ENCODE results near the gene ATG9A.

ATG9A gene

DNA sequence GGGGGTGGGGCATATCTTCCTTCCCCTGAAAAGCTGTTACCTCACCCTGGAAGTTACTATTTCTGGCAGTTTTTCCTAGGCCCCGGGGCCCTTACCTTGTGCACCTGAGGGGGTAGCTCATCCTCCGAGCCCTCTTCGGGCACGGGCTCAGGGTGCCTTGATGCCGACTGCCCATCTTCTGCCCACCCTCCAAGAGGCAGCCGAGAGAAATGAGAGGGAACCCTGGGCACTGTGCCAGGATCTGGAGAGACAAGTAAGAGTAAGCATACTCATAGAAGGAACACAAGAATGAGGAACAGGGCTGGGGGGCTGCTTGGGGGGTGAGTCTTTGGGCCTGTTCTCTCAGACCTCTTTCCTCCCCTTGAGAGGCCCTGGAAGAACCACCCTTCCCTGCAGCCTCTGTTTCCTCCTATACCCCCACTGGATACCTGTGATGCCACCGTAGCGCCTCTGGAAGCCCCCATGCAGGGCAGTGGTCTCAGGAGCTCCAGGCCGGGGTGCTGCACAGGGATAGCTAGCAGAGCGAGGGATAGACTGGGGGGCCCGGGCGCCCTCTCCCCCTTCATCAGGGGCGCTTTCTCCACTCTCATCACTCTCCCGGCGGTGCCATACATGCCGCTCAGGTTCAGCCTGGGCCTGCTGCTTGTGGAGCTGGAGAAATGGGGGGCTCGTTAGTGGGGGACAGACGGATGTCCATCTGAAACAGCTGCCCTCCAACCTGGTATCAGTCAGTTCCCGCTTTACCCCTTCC is 8.6 kb downstream of the ATG9A start:
- no peak for DNase-seq (ENCODE audit: low read depth, low spot score)

GRCh38 chr2:219219784-219220532 is 9.5 kb downstream of the ATG9A start:
- DNase-seq (ENCODE audit: low read depth, low spot score) = no peak

- peak; percentile 83 for DNase-seq (ENCODE audit: low read depth, low spot score)
Measured at GRCh38 chr2:219218732-219219701, 10.4 kb downstream of the ATG9A start, which contains the start of gene ABCB6. Gene ABCB6, minus strand, starts transcription at chr2:219218958. Its CDS starts 285 bp downstream, at chr2:219218673.

DNA sequence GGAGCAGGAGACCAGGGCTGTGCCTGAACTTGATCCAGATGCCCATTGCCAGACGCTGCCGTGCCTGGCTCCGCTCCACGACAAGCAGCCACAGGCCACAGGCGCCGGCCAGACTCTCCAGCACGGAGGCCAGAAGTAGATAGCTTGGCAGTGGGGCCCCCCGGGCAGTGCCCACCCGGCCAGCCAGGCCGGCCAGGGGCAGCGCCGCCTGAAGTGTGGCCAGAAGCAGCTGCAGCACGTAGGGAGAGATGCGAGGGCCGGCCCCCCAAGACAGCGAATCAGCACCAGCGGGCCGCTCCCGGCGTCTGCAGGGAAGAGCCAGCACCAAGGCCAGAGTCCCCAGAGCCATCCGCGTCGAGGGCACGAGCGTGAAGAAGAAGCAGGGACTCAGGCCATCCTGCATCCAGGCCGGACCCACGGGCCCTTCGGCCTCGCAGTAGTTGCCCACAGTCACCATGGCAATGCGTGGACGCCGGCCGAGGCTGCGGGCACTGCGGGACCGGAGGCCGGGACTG is 11.2 kb downstream of the ATG9A start:
- no peak for DNase-seq (ENCODE audit: low read depth, low spot score)

GRCh38 chr2:219216535-219216915 is 12.9 kb downstream of the ATG9A start:
- no peak for DNase-seq (ENCODE audit: low read depth, low spot score)

DNA sequence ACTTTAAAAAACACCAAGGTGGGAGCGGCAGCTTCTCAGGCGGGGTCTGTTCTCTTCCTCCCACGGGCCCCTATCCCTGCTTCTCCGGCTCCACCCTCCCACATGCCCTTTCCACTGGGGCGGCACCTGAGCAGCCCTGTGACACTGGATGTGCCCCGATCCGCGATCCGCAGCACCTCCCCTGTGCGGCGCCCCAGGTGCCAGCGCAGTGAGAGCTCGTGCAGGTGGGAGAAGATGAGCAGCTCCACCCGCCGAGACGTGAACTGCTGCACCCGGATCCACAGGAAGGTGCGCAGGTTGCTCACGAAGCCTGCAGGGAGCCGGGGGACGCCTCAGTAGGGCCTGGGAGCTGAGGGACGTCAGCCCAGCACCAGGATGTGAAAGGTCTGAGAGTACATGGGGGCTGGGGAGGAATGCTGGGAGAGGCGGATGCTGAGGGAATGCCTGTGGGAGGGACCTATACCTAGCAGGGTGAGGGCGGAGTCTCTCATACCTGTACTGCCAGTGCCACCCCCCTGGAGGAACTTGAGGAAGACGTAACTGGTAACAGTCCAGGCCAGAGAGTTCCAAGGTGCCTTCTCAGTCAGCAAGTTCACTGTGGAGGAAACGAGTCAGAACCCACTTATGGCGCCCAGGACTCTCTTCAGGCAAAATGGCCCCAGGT is 13.4 kb downstream of the ATG9A start:
- no peak for DNase-seq (ENCODE audit: low read depth, low spot score)

- DNase-seq (ENCODE audit: low read depth, low spot score) = no peak
Measured at GRCh38 chr2:219214786-219215185, 14.7 kb downstream of the ATG9A start.

DNA sequence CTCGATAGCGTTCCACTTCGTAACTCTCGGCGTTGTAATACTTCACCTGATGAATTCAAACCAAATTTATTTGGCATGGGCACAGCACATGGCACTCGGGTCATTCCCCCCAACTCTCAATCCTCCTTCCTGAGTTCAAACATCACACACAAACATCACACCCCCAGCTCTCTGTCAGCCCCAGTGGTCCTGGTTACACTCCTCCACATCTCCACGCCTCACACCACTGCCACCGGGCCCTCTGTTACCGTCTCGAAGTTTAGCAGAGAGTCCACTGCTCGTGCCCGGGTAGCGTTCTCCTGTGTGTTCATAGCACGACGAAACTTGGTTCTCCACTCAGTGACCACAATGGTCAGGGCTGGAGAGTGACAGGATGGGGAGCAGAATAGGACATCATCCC is 15.3 kb downstream of the ATG9A start:
- no peak for DNase-seq (ENCODE audit: low read depth, low spot score)

DNA sequence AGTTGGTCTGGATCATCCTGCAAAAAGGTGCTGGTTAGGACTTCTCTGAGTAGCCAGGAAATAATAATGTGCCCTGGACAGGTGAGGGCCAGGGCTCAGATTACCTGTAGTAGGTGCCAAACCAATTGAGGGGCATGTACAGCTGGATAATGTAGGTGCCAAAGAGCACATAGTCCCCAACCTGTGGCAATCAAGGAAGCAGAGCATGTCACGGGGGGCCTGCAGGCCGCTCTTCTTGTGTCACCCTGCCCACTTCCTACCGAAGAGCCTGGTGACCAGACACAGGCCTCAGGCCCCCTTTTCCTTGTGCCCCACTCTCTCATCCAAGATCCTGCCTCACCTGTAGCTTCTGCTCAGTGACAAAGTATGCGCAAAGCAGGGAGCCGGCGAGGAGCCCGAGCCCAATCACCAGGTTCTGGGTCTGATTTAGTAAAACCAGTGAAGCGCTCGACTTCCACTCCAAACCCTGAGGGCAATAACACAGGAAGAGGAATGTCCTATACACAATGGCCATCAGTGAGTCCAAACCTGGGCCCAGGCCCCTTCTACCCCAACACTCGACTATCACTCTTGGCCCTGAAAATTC is 15.9 kb downstream of the ATG9A start:
- DNase-seq (ENCODE audit: low read depth, low spot score) = no peak

DNA sequence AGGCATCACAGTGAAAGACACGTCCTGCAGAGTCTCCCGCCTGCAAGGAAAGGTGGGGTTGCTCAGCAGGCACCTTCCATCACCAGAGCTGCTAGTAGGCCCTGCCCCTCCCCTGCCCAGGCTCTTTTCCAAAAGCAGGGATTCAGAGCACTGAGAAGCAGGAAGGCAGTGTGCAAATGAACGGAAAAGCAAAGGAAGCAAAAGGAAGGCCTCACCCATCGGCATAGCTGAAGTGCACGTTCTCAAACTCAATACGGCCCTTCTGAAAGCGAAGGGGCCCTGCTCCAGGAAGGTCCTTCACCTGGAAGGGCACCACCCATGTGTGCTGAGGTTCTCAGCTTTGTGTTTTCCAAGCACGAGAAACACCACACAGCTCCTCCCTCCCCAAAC is 16.4 kb downstream of the ATG9A start:
- DNase-seq (ENCODE audit: low read depth, low spot score) = no peak

DNA sequence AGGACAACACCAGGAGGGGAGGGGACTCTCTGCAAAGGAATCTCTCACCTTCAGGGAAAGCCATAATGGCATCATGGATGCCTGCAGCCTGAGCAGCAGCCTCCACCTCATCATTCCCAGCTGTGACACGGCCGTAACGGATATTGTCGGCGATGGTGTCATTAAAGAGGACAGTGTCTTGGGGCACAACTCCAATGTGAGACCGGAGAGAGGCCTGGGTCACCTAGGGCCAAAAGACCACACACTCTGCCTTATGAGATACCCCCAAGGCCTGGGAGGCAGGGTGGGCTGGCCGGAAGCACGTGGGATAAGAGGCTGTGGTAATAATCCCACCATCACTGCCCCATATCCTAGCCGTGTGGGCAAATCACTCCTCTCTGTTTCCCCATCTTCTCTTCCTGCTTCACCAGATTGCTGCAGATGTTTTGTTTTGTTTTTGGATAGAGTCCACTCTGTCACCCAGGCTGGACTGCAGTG is 18.5 kb downstream of the ATG9A start:
- DNase-seq (ENCODE audit: low read depth, low spot score) = no peak

GRCh38 chr2:219210196-219210885 is 19.1 kb downstream of the ATG9A start:
- no peak for DNase-seq (ENCODE audit: low read depth, low spot score)

DNA sequence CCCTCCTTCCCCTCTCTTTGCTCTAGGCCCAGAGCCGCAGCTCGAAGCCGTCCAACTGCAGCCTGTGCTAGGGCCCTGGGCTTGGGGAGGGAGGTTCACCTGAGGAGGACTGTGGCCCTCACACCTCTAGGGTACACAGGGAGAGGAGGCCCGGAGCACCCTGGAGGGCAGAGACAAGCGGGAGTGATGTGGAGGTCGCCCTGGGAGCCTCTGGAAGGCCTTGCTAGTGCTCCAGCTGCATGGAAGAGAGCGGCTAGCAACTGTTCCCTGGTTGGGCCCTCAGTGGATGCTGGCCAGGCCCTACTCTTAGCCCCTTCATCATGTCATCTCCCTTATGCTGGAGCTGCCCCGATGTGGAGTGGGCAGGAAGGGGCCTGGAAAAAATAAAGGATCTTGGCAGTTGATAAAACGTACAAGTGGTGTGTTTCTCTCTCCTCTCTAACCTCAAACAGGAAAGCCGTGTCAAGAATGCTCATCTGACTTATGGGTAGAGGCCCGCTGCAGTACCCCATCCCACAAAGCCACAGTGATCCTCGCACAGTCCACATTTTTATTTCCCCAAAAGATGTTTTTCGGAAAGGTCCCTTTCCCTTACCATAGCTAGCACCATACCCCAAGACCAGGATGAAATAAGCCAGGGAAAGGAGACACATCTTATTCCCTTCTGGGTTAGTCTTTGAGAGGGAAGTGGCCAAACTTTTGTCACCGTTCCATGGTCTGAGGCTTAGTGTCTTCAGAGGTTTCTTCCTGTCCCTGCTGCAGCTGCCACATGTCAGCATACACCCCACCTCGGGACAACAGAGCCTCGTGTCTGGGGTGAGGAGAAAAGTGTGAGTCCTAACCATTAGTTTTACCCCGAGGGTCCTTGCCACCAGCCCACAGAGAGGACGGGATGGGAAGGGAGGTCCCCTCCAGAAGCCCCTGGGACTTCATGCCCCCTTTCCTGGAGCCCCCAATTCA is 19.9 kb downstream of the ATG9A start:
- DNase-seq (ENCODE audit: low read depth, low spot score) = no peak

- no peak for DNase-seq (ENCODE audit: low read depth, low spot score)
Measured at GRCh38 chr2:219207884-219208740, 21.3 kb downstream of the ATG9A start.

- DNase-seq (ENCODE audit: low read depth, low spot score) = no peak
Measured at GRCh38 chr2:219207134-219207883, 22.1 kb downstream of the ATG9A start.

DNA sequence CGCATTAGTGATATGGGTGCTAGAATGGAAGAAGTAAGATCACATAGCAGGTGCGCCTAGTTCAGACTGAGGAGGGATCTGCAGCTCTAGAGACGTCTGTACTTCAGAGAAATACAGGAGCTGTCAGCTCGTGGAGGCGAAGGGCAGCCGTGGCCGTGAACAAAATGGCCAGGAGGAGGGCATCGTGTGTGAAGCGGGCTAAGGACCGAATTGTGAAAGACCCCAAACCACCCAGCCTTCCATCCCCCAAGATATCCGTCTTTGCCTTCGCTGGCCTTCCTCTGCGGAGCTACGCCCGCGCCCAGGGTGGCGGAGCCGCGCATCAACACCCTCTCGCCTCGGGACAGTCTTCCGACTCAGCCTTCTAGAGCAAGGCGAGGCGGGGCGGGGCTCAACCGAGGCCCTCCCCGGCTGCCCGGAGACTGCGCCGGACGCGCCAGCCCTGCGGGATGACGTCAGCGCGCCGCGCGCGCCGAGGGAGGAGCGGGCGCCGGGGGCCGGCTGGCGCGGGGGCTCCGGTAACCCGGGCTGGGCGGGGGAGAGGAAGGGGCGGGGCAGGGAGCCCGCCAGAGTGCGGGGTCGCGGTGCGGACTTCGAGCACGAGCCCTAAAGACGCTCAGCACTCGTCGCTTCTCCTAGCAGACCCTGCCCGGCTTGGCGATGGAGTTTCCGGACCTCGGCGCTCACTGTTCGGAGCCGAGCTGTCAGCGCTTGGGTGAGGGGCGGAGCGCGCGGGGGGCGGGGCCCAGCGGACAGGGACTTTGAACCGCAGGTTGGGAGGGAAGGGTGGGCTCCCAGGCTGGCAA is 22.9 kb downstream of the ATG9A start, which contains the start of gene ZFAND2B:
ZFAND2B (plus strand) TSS at position 455 of the 806 bp plus-strand sequence; CDS start at position 661, 206 bp downstream.
- DNase-seq (ENCODE audit: low read depth, low spot score) = peak; percentile 87
